Measurements from ENCODE around the gene RAB11FIP4.

Gene RAB11FIP4

GRCh38 chr17:31456814-31457213, 65.3 kb downstream of the RAB11FIP4 start:
- TF ChIP-seq CTCF (IDR thresholded peaks at IDR 0.05; ENCODE audit: low read depth, low read length), result no peak
- DNase-seq (ENCODE audit: extremely low read depth, low read depth), result no peak

GRCh38 chr17:31457391-31458234, 66.1 kb downstream of the RAB11FIP4 start:
- TF ChIP-seq CTCF (IDR thresholded peaks at IDR 0.05; ENCODE audit: low read depth, low read length), result no peak
- no peak for DNase-seq (ENCODE audit: extremely low read depth, low read depth)

- no peak for TF ChIP-seq CTCF (IDR thresholded peaks at IDR 0.05; ENCODE audit: low read depth, low read length)
- DNase-seq (ENCODE audit: extremely low read depth, low read depth), result no peak
Observed at GRCh38 chr17:31458829-31459228, 67.4 kb downstream of the RAB11FIP4 start.

GRCh38 chr17:31459716-31460115, 68.2 kb downstream of the RAB11FIP4 start:
- DNase-seq (ENCODE audit: extremely low read depth, low read depth), result no peak
- TF ChIP-seq CTCF (IDR thresholded peaks at IDR 0.05; ENCODE audit: low read depth, low read length), result no peak

GRCh38 chr17:31460226-31460721, 68.8 kb downstream of the RAB11FIP4 start:
- TF ChIP-seq CTCF (IDR thresholded peaks at IDR 0.05; ENCODE audit: low read depth, low read length), result no peak
- no peak for DNase-seq (ENCODE audit: extremely low read depth, low read depth)

- no peak for TF ChIP-seq CTCF (IDR thresholded peaks at IDR 0.05; ENCODE audit: low read depth, low read length)
- no peak for DNase-seq (ENCODE audit: extremely low read depth, low read depth)
Observed at GRCh38 chr17:31461227-31461810, 69.8 kb downstream of the RAB11FIP4 start.

GRCh38 chr17:31462261-31462660, 70.8 kb downstream of the RAB11FIP4 start:
- no peak for TF ChIP-seq CTCF (IDR thresholded peaks at IDR 0.05; ENCODE audit: low read depth, low read length)

More at GRCh38 chr17:31462261-31462660, 70.8 kb downstream of the RAB11FIP4 start:
- no peak for DNase-seq (ENCODE audit: extremely low read depth, low read depth)
